Endothelial cell (in vitro differentiated cells): Measurements from ENCODE around the gene TCEAL6. TPM values are rescaled to one million over a fixed set of nuclear protein-coding genes. Genes with fewer than 3 reads are reported as not detected.
"Not testable (repeated sequence)": the region's sequence is repeated elsewhere in the genome, so short reads cannot be mapped to it uniquely, and the experiment has no call there.

Experiments used
- DNase-seq: peaks from one replicate; pipeline ENCODE4 v3.0.0; 2021; ENCODE audit warnings: low spot score
- H3K27ac Mint-ChIP-seq: one replicate; pipeline ENCODE4 v1.8.0; 2021; ENCODE audit warnings: mixed read lengths, inconsistent platforms; ENCODE audit not compliant: unreplicated experiment
- H3K27me3 Mint-ChIP-seq: one replicate; pipeline ENCODE4 v1.8.0; 2021; ENCODE audit warnings: mild to moderate bottlenecking, moderate library complexity, mixed read lengths, inconsistent platforms; ENCODE audit not compliant: unreplicated experiment
- H3K36me3 Mint-ChIP-seq: one replicate; pipeline ENCODE4 v1.8.0; 2021; ENCODE audit warnings: mild to moderate bottlenecking, low read depth, mixed read lengths, inconsistent platforms; ENCODE audit not compliant: unreplicated experiment
- H3K4me1 Mint-ChIP-seq: one replicate; pipeline ENCODE4 v1.8.0; 2021; ENCODE audit warnings: mild to moderate bottlenecking, mixed read lengths, inconsistent platforms; ENCODE audit not compliant: unreplicated experiment
- H3K4me3 Mint-ChIP-seq: one replicate; pipeline ENCODE4 v1.8.0; 2021; ENCODE audit warnings: mild to moderate bottlenecking, mixed read lengths, inconsistent platforms; ENCODE audit not compliant: unreplicated experiment
- H3K9me3 Mint-ChIP-seq: one replicate; pipeline ENCODE4 v1.8.0; 2021; ENCODE audit warnings: mixed read lengths, inconsistent platforms; ENCODE audit not compliant: unreplicated experiment
- long read RNA-seq: library from polyadenylated mRNA; unstranded; transcript quantifications from one replicate; pipeline ENCODE4 v2.0.0, GENCODE V29; 2020; ENCODE audit not compliant: unreplicated experiment
- total RNA-seq: library from RNA; stranded (reverse); fragmentation: NEBNext Ultra II Directional; extraction: Animal tissue kit (Norgen Biotek cat#: 25700); gene quantifications from one replicate; pipeline ENCODE4 v1.2.1, GENCODE V29; 2021; ENCODE audit not compliant: unreplicated experiment
- TF ChIP-seq, protein P1 (sequence below): fragments of 200-600 bp; sonication (generic); IDR thresholded peaks from one replicate; pipeline ENCODE4 v1.5.0; 2021; ENCODE audit warnings: antibody characterized with exemption; ENCODE audit not compliant: unreplicated experiment

TCEAL6 gene
- total RNA-seq: not detected
- long read RNA-seq: 0 reads

GRCh38 chrX:102142274-102142673, at the start of gene TCEAL6:
Gene TCEAL6, minus strand, starts transcription at chrX:102142481.
- not testable (repeated sequence) for H3K36me3 Mint-ChIP-seq, H3K27ac Mint-ChIP-seq, DNase-seq, H3K9me3 Mint-ChIP-seq, H3K4me3 Mint-ChIP-seq, H3K4me1 Mint-ChIP-seq, H3K27me3 Mint-ChIP-seq

DNA sequence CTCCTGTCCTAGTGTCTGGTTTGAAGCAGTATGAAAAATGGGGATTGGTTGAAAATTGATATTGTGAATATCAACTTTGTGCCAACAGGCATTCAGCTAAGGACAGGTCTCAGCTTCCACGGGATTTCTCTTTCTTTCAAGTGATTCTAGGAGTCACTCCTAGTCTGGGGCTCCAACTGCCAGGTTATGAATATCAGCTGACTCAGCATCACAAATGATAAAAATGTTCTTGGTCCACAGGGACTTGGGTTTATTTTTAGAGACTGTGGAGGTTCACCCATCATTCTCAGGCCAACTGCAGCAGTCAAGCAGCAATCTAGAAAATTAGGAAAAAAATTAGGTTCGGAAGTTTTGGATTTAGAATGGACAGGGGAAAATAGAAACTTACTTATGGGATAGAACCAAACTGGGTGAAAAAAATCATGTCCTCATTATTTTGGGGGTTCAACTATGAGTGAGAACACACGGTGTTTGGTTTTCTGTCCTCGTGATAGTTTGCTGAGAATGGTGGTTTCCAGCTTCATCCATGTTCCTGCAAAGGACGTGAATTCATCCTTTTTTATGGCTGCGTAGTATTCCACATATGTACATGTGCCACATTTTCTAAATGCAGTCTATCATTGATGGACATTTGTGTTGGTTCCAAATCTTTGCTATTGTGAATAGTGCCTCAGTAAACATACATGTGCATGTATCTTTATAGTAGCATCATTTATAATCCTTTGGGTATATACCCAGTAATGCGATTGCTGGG, 43.9 kb upstream of the TCEAL6 start:
- Mint-ChIP-seq H3K9me3 (no peaks in the 10 kb centered on the region), H3K4me3 (no peak overlapping the region), H3K36me3 (no peaks in the 10 kb centered on the region), H3K4me1 (no peaks in the 10 kb centered on the region), H3K27ac (no peak overlapping the region), H3K27me3 (no peaks in the 10 kb centered on the region)
- no peak for DNase-seq
- TF ChIP-seq, protein P1, sequence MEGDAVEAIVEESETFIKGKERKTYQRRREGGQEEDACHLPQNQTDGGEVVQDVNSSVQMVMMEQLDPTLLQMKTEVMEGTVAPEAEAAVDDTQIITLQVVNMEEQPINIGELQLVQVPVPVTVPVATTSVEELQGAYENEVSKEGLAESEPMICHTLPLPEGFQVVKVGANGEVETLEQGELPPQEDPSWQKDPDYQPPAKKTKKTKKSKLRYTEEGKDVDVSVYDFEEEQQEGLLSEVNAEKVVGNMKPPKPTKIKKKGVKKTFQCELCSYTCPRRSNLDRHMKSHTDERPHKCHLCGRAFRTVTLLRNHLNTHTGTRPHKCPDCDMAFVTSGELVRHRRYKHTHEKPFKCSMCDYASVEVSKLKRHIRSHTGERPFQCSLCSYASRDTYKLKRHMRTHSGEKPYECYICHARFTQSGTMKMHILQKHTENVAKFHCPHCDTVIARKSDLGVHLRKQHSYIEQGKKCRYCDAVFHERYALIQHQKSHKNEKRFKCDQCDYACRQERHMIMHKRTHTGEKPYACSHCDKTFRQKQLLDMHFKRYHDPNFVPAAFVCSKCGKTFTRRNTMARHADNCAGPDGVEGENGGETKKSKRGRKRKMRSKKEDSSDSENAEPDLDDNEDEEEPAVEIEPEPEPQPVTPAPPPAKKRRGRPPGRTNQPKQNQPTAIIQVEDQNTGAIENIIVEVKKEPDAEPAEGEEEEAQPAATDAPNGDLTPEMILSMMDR: no peak

DNA sequence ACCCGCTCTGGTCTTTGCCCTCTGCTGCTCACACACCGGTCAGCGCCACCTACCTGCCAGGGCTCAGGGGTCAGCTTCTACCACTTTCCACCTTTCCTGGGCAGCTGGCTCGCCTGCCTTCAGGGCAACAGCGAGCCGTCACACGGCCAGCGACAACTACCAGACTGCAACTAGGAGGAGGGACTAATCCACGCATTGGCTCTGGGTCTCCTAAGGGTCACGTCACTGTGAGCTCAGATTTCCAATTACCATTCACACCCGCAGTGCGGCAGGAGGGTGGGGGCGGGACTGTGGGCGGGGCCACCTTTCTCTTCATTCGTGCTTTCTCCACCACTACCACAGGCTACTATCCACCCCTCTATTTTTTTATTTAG, 13.5 kb upstream of the TCEAL6 start, which contains the start of gene BEX5:
Gene BEX5, minus strand, starts transcription at position 172 of the 374 bp plus-strand sequence. CDS start 1,712 bp downstream, outside the sequence.
- peak; percentile 52 for DNase-seq
- Mint-ChIP-seq H3K4me1 (peaks cover 14% of the 10 kb centered on the region), H3K9me3 (no peaks in the 10 kb centered on the region), H3K36me3 (peaks cover 3% of the 10 kb centered on the region), H3K27ac (peak within 1 kb of the TSS; percentile 99), H3K4me3 (peak within 1 kb of the TSS; percentile 99), H3K27me3 (peaks cover 3% of the 10 kb centered on the region)
- TF ChIP-seq, protein P1: no peak

GRCh38 chrX:102154900-102155805, 12.9 kb upstream of the TCEAL6 start:
- H3K27ac Mint-ChIP-seq: peak overlapping the region; percentile 99
- H3K4me3 Mint-ChIP-seq: peak overlapping the region; percentile 99
- TF ChIP-seq, protein P1: no peak
- DNase-seq: peak; percentile 28
- H3K27me3 Mint-ChIP-seq: peaks cover 3% of the 10 kb centered on the region
- H3K36me3 Mint-ChIP-seq: peaks cover 3% of the 10 kb centered on the region
- H3K4me1 Mint-ChIP-seq: peaks cover 14% of the 10 kb centered on the region
- H3K9me3 Mint-ChIP-seq: no peaks in the 10 kb centered on the region

DNA sequence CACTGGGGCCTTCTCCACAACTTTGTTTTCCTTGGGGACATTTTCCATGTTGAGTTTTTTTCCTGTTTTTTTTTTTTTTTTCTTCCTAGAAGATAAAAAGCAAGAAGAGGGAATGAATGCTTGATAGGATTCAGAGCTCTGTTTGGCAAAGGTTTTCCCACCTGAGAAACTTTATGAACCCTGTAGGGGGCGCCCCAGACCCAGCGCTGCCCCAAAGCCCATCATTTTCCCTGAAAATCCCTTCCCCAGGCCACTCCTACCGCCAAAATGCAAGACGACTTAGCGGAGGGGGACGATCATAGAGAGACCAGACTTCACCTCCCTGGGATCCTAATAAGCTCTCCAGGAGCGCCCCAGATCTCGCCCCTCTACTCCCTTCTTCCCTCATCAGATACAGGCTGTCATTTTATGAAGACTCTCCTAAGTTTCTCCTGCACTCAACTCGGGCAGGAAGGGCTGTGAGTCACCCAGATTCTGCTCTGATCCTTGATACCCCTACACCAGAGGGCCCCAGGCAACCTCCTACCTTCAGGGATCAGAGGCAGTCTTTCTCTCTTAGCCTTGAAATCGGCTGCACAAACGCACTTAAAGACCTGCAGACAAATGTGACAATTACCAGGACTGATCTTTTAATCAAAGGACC, 12.1 kb upstream of the TCEAL6 start:
- H3K36me3 Mint-ChIP-seq: peaks cover 3% of the 10 kb centered on the region
- peak overlapping the region; percentile 99 for H3K4me3 Mint-ChIP-seq
- peak; percentile 54 for DNase-seq
- peaks cover 3% of the 10 kb centered on the region for H3K27me3 Mint-ChIP-seq
- H3K4me1 Mint-ChIP-seq: peaks cover 14% of the 10 kb centered on the region
- no peaks in the 10 kb centered on the region for H3K9me3 Mint-ChIP-seq
- TF ChIP-seq, protein P1: peak; percentile 52
- peak overlapping the region; percentile 36 for H3K27ac Mint-ChIP-seq

- not testable (repeated sequence) for H3K9me3 Mint-ChIP-seq, H3K4me3 Mint-ChIP-seq, H3K4me1 Mint-ChIP-seq, H3K36me3 Mint-ChIP-seq, DNase-seq, H3K27ac Mint-ChIP-seq, H3K27me3 Mint-ChIP-seq
Observed at GRCh38 chrX:102141631-102142030, 650 bp downstream of the TCEAL6 start.

DNA sequence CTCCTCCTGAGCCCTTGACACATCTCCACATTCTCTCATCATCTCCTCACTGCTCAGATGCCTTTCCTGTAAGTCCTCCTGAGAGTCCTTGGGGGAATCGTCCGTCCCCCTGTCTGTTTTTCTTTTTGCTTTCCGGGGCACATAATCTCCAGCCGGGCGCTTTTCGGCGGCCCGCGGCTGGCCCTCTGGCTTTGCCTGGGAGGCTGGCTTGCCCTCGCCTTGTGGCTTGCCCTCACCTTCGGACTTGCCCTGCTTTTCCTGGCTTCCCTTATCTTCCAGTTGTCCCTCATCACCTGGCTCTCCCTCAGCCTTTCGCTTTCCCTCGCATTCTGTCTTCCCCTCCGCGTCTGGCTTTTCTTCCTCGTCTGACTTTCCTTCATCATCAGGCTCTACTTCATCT, 1.4 kb downstream of the TCEAL6 start:
- not testable (repeated sequence) for H3K4me1 Mint-ChIP-seq, H3K4me3 Mint-ChIP-seq, H3K9me3 Mint-ChIP-seq, H3K27ac Mint-ChIP-seq, DNase-seq, H3K36me3 Mint-ChIP-seq, H3K27me3 Mint-ChIP-seq
